ENCODE measurements around the gene NKX1-2. TPM values are rescaled to one million over a fixed set of nuclear protein-coding genes. Genes with fewer than 3 reads are reported as not detected.

The NKX1-2 gene
- polyA plus RNA-seq, 1 of the 3 experiments (the other 2 are of a cell fraction), result not detected

DNA sequence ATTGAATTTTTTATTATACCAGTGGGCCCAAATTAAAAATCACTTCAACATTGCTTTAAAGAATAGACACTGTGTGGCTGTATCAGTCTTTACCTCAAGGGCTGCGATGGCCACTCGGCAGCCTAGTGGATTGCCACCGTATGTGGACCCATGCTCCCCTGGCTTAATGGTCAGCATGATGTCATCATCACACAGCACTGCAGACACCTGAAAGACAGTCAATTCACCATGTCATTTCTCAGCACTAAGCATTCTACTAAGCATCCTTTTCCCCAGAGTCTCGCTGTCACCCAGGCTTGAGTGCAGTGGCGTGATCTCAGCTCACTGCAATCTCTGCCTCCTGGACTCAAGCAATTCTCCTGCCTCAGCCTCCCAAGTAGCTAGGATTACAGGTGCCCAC lies 48.2 kb downstream of the NKX1-2 start:
- H3F3A ChIP-seq (replicated peaks; ENCODE audit: insufficient read depth), result no peaks in the 10 kb centered on the region
- H3K79me2 ChIP-seq (ENCODE audit: insufficient read depth), result no peaks in the 10 kb centered on the region
- no peak overlapping the region for H3K27ac ChIP-seq (ENCODE audit: low read depth in 2 of 2, low read length in 1 of 2)
- TF ChIP-seq SIN3A (IDR thresholded peaks at IDR 0.05; ENCODE audit: borderline replicate concordance, low read depth, low read length), result no peak
- TF ChIP-seq, protein P1, sequence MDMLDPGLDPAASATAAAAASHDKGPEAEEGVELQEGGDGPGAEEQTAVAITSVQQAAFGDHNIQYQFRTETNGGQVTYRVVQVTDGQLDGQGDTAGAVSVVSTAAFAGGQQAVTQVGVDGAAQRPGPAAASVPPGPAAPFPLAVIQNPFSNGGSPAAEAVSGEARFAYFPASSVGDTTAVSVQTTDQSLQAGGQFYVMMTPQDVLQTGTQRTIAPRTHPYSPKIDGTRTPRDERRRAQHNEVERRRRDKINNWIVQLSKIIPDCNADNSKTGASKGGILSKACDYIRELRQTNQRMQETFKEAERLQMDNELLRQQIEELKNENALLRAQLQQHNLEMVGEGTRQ (IDR thresholded peaks at IDR 0.05; ENCODE audit: borderline replicate concordance, low read depth, low read length), result no peak
- TF ChIP-seq RCOR1 (IDR thresholded peaks at IDR 0.05; ENCODE audit: low read length), result no peak
- TF ChIP-seq SMC3 (IDR thresholded peaks at IDR 0.05; ENCODE audit: low read depth, low read length), result no peak
- no peak for TF ChIP-seq MEF2A (IDR thresholded peaks at IDR 0.05; ENCODE audit: borderline replicate concordance, low read depth)
- TF ChIP-seq RFX5 (IDR thresholded peaks at IDR 0.05; ENCODE audit: low read length), result no peak
- no peak for TF ChIP-seq FOSL2 (IDR thresholded peaks at IDR 0.05; ENCODE audit: borderline replicate concordance, low read depth)
- no peak for TF ChIP-seq FOXJ3 (CRISPR knock-in tag; IDR thresholded peaks at IDR 0.05)
- no peak for TF ChIP-seq EP300 (IDR thresholded peaks at IDR 0.05; ENCODE audit: borderline replicate concordance in 1 of 2, low read depth in 1 of 2, low read length in 1 of 2)
- no peak for TF ChIP-seq TAF1 (IDR thresholded peaks at IDR 0.05; ENCODE audit: borderline replicate concordance, low read depth, low read length)
- TF ChIP-seq MXI1 (IDR thresholded peaks at IDR 0.05; ENCODE audit: low read depth, low read length), result no peak
- TF ChIP-seq, protein P2, sequence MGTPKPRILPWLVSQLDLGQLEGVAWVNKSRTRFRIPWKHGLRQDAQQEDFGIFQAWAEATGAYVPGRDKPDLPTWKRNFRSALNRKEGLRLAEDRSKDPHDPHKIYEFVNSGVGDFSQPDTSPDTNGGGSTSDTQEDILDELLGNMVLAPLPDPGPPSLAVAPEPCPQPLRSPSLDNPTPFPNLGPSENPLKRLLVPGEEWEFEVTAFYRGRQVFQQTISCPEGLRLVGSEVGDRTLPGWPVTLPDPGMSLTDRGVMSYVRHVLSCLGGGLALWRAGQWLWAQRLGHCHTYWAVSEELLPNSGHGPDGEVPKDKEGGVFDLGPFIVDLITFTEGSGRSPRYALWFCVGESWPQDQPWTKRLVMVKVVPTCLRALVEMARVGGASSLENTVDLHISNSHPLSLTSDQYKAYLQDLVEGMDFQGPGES (IDR thresholded peaks at IDR 0.05; ENCODE audit: low read depth, low read length), result no peak
- TF ChIP-seq YY1 (IDR thresholded peaks at IDR 0.05; ENCODE audit: low read depth), result no peak
- TF ChIP-seq, protein P3, sequence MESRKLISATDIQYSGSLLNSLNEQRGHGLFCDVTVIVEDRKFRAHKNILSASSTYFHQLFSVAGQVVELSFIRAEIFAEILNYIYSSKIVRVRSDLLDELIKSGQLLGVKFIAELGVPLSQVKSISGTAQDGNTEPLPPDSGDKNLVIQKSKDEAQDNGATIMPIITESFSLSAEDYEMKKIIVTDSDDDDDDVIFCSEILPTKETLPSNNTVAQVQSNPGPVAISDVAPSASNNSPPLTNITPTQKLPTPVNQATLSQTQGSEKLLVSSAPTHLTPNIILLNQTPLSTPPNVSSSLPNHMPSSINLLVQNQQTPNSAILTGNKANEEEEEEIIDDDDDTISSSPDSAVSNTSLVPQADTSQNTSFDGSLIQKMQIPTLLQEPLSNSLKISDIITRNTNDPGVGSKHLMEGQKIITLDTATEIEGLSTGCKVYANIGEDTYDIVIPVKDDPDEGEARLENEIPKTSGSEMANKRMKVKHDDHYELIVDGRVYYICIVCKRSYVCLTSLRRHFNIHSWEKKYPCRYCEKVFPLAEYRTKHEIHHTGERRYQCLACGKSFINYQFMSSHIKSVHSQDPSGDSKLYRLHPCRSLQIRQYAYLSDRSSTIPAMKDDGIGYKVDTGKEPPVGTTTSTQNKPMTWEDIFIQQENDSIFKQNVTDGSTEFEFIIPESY (IDR thresholded peaks at IDR 0.05; ENCODE audit: borderline replicate concordance, low read depth), result no peak
- TF ChIP-seq, protein P4, sequence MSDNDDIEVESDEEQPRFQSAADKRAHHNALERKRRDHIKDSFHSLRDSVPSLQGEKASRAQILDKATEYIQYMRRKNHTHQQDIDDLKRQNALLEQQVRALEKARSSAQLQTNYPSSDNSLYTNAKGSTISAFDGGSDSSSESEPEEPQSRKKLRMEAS (IDR thresholded peaks at IDR 0.05; ENCODE audit: low read depth), result no peak
- no peak for TF ChIP-seq FOXM1 (IDR thresholded peaks at IDR 0.05; ENCODE audit: low read depth)
- peaks cover 47 to 59% of the 10 kb centered on the region in 2 experiments for H3K36me3 ChIP-seq (replicated peaks in 1 of 2; ENCODE audit: control insufficient read depth in 1 of 2, insufficient read depth in 2 of 2, low read length in 1 of 2)
- no peak overlapping the region for H3K9ac ChIP-seq
- no peaks in the 10 kb centered on the region for H4K20me1 ChIP-seq (ENCODE audit: insufficient read depth)
- no peak for DNase-seq
- H2AFZ ChIP-seq (ENCODE audit: low read depth), result no peak overlapping the region
- no peaks in the 10 kb centered on the region for H3K27me3 ChIP-seq (ENCODE audit: insufficient read depth)
- H3K4me1 ChIP-seq (ENCODE audit: control insufficient read depth in 1 of 2, insufficient read depth in 2 of 2, low read depth in 1 of 2, low read length in 1 of 2), result peaks cover 0 to 2% of the 10 kb centered on the region in 2 experiments; a peak in 1 of 4 replicates
- WGBS (ENCODE audit: low lambda C conversion rate), result 97% methylated on average over 5 of the region's 5 CpGs
- no peak overlapping the region for H3K4me3 ChIP-seq (ENCODE audit: low read depth in 2 of 2, low read length in 1 of 2)
- no peaks in the 10 kb centered on the region for H3K9me3 ChIP-seq
- CTCF ChIA-PET, result interaction anchor here (1.0 to 3.1 kb wide), 2 partner anchors 13 to 406 kb away, joined by 3 to 17 read pairs; no protein-coding TSS in a partner anchor
- H3K4me2 ChIP-seq, result no peak overlapping the region
- H3K9me2 ChIP-seq, result no peaks in the 10 kb centered on the region
- POLR2A ChIA-PET, result no interaction called here

Other genes with a start within 250 kb of the NKX1-2 start
- gene OAT, start 31.1 kb downstream of the NKX1-2 start, polyA plus RNA-seq (2012; rRNA removed), result 65.7 and 97.6 TPM in 2 replicates
- gene LHPP, start 11.8 kb upstream of the NKX1-2 start, polyA plus RNA-seq (2012; rRNA removed), result 29.8 and 35.3 TPM in 2 replicates

Data from SK-N-SH (cell line).